HepG2 (cell line): ENCODE measurements around the gene SLC7A4. TPM values are rescaled to one million over a fixed set of nuclear protein-coding genes. Genes with fewer than 3 reads are reported as not detected.

Source experiments
- ATAC-seq: fragments of 200-7000 bp; cut with Tn5 transposase; 3 replicates; pipeline ENCODE4 v1.9.1; 2020; ENCODE audit warnings: mild to moderate bottlenecking, moderate library complexity
- BruUV-seq: library from RNA; stranded (reverse); fragments of 400-500 nt; replicated peaks from 2 replicates; lab custom pipeline; 2021; lab: Mats Ljungman, UMichigan
- CTCF ChIA-PET: fragments of 300-600 bp; formaldehyde crosslinking; extraction: SDS; loops from one replicate; lab custom pipeline; 2021; ENCODE audit warnings: low total read pairs, inconsistent platforms, low intra/inter-chr PET ratio; lab: Yijun Ruan, JAX
- POLR2A ChIA-PET: fragments of 350-600 bp; sonication (Branson Sonifier 250); formaldehyde crosslinking; loops from one replicate; lab custom pipeline; 2020; ENCODE audit warnings: antibody characterized with exemption, inconsistent platforms; lab: Yijun Ruan, JAX
- DNase-seq: peaks from one replicate; pipeline ENCODE4 v3.0.0-alpha.2; 2015; ENCODE audit warnings: low spot score
- FAIRE-seq: peaks from 3 replicates; lab custom pipeline; 2011; peaks lifted over from hg19 to GRCh38; lab: Jason Lieb, UNC
- H2AFZ ChIP-seq: one replicate; pipeline ENCODE4 v1.6.1; 2011; ENCODE audit warnings: low read length, inconsistent platforms
- H3K27ac ChIP-seq: fragments of 300-600 bp; 3 replicates; pipeline ENCODE4 v1.8.0; 2011; ENCODE audit warnings: mixed run types, mild to moderate bottlenecking, mixed read lengths, low read length, inconsistent platforms; ENCODE audit not compliant: insufficient read depth; ENCODE audit errors: extremely low read length
- H3K27me3 ChIP-seq, 2 experiments: fragments of 200-600 bp in 1 of 2; 2 replicates in 1 of 2; 3 replicates in 1 of 2; pipeline versions ENCODE4 v1.6.0 to v1.8.0; 2011; ENCODE audit warnings: low read length in 2 of 2, mild to moderate bottlenecking in 2 of 2, moderate library complexity in 2 of 2, inconsistent platforms in 1 of 2; ENCODE audit not compliant: insufficient read depth in 2 of 2, control insufficient read depth in 1 of 2
- H3K36me3 ChIP-seq, 2 experiments: fragments of 200-600 bp in 1 of 2; replicated peaks in 1 of 2; 2 replicates in 1 of 2; 3 replicates in 1 of 2; pipeline versions ENCODE4 v1.5.1 to v1.8.0; 2011; ENCODE audit warnings: low read length in 2 of 2, inconsistent platforms in 1 of 2; ENCODE audit not compliant: insufficient read depth in 2 of 2, control insufficient read depth in 1 of 2
- H3K4me1 ChIP-seq: 2 replicates; pipeline ENCODE4 v1.5.1; 2012; ENCODE audit warnings: low read length, inconsistent platforms; ENCODE audit not compliant: insufficient read depth
- H3K4me2 ChIP-seq: 2 replicates; pipeline ENCODE4 v1.6.0; 2011; ENCODE audit warnings: low read depth, low read length, inconsistent platforms
- H3K4me3 ChIP-seq, 3 experiments: fragments of 200-600 bp in 1 of 3; sonication (generic), shearing (Covaris generic) in 1 of 3; replicated peaks in 1 of 3; 2 replicates each; pipeline ENCODE4 v1.5.1; 2011 to 2016; ENCODE audit warnings: low read length in 3 of 3, inconsistent platforms in 2 of 3, low read depth in 2 of 3, mild to moderate bottlenecking in 2 of 3, control low read depth in 1 of 3, mixed read lengths in 1 of 3; ENCODE audit not compliant: insufficient read depth in 1 of 3
- H3K79me2 ChIP-seq: one replicate; pipeline ENCODE4 v1.6.1; 2011; ENCODE audit warnings: low read length, inconsistent platforms; ENCODE audit not compliant: insufficient read depth
- H3K9ac ChIP-seq: 2 replicates; pipeline ENCODE4 v1.6.0; 2011; ENCODE audit warnings: mild to moderate bottlenecking, low read depth, low read length, inconsistent platforms; ENCODE audit not compliant: insufficient read depth
- H3K9me3 ChIP-seq: 2 replicates; pipeline ENCODE4 v1.5.1; 2012; ENCODE audit warnings: mild to moderate bottlenecking, low read length
- H4K20me1 ChIP-seq: 2 replicates; pipeline ENCODE4 v1.6.0; 2011; ENCODE audit warnings: inconsistent platforms, mild to moderate bottlenecking, low read length, moderate library complexity; ENCODE audit not compliant: insufficient read depth
- CBFB ChIP-seq: sonication (generic); formaldehyde crosslinking; IDR thresholded peaks from 2 replicates; pipeline ENCODE4 v1.4.0; 2020; ENCODE audit warnings: missing genetic modification reagents
- CHCHD3 ChIP-seq: sonication (generic); formaldehyde crosslinking; IDR thresholded peaks from 2 replicates; pipeline ENCODE4 v1.8.0; 2022; ENCODE audit warnings: mild to moderate bottlenecking, missing genetic modification reagents, moderate library complexity
- DNMT3B ChIP-seq: conservative IDR thresholded peaks from 2 replicates; pipeline ENCODE4 v1.6.1; 2016; ENCODE audit warnings: missing biosample characterization, control low read depth
- FOSL2 ChIP-seq: sonication (generic); formaldehyde crosslinking; IDR thresholded peaks from 2 replicates; pipeline ENCODE4 v1.4.0; 2020; ENCODE audit warnings: missing genetic modification reagents
- HES4 ChIP-seq: sonication (generic); formaldehyde crosslinking; IDR thresholded peaks from 2 replicates; pipeline ENCODE4 v1.9.0; 2021; ENCODE audit warnings: mild to moderate bottlenecking, missing genetic modification reagents, borderline replicate concordance
- KMT2B ChIP-seq: IDR thresholded peaks from 2 replicates; pipeline ENCODE4 v1.6.1; 2016; ENCODE audit warnings: missing genetic modification reagents, missing compliant biosample characterization
- NFE2 ChIP-seq: sonication (generic); formaldehyde crosslinking; IDR thresholded peaks from 2 replicates; pipeline ENCODE4 v1.4.0; 2020; ENCODE audit warnings: missing genetic modification reagents
- SPEN ChIP-seq: sonication (generic); formaldehyde crosslinking; IDR thresholded peaks from 2 replicates; pipeline ENCODE4 v1.5.1; 2020; ENCODE audit warnings: low read depth, mild to moderate bottlenecking, missing genetic modification reagents
- SRSF9 ChIP-seq: fragments of 200-400 bp; formaldehyde crosslinking; IDR thresholded peaks from 2 replicates; pipeline ENCODE4 v1.6.1; 2018; ENCODE audit warnings: borderline replicate concordance, mild to moderate bottlenecking, low read depth, low read length; ENCODE audit not compliant: insufficient read depth, poor library complexity, severe bottlenecking
- SRY ChIP-seq: sonication (generic); formaldehyde crosslinking; IDR thresholded peaks from 2 replicates; pipeline ENCODE4 v1.8.0; 2022; ENCODE audit warnings: mild to moderate bottlenecking, missing genetic modification reagents
- THAP7 ChIP-seq: sonication (generic); formaldehyde crosslinking; IDR thresholded peaks from 2 replicates; pipeline ENCODE4 v1.8.1; 2023; ENCODE audit warnings: mild to moderate bottlenecking, missing genetic modification reagents
- ZBTB1 ChIP-seq: sonication (generic); formaldehyde crosslinking; IDR thresholded peaks from 2 replicates; pipeline ENCODE4 v1.4.0; 2020; ENCODE audit warnings: missing genetic modification reagents, borderline replicate concordance
- ZC3H13 ChIP-seq: sonication (generic); formaldehyde crosslinking; IDR thresholded peaks from 2 replicates; pipeline ENCODE4 v1.8.1; 2023; ENCODE audit warnings: mild to moderate bottlenecking, missing genetic modification reagents, moderate library complexity
- ZNF446 ChIP-seq: sonication (generic); formaldehyde crosslinking; IDR thresholded peaks from 2 replicates; pipeline ENCODE4 v1.5.0; 2020; ENCODE audit warnings: mild to moderate bottlenecking, missing genetic modification reagents
- ZNF597 ChIP-seq: sonication (generic); formaldehyde crosslinking; IDR thresholded peaks from 2 replicates; pipeline ENCODE4 v1.5.0; 2020; ENCODE audit warnings: missing genetic modification reagents
- ZNF644 ChIP-seq: IDR thresholded peaks from 2 replicates; pipeline ENCODE4 v1.6.1; 2016; ENCODE audit warnings: low read depth
- WGBS: methylation state at CpG from one replicate; pipeline ENCODE4 v1.1.6; 2017; ENCODE audit warnings: low lambda C conversion rate; 5-methylcytosine and 5-hydroxymethylcytosine counted together
- in situ Hi-C: cut with HindIII; loops from 2 replicates; pipeline ENCODE4 v1.10.0; 2017; ENCODE audit warnings: low pct_unique_long_range_greater_than_20kb; ENCODE audit not compliant: extremely low pct_ligation_motif_present
- intact Hi-C: fragments of 100-400 bp; cut with micrococcal nuclease; formaldehyde crosslinking; loops from one replicate; pipeline ENCODE4 v1.10.0; 2022; ENCODE audit not compliant: unreplicated experiment
- polyA plus RNA-seq, 8 experiments: library from polyadenylated mRNA; depleted of rRNA in 3 of 8; stranded (reverse) in 7 of 8; unstranded in 1 of 8; fragments of >200 nt; fragmentation: Illumina TruSeq in 4 of 8; extraction: Trizol in 4 of 8; gene quantifications; 2 replicates each; pipeline versions ENCODE4 v1.2.1 to v1.2.3, GENCODE V29; 2011 to 2016; ENCODE audit warnings: low read depth in 4 of 8, missing spikeins in 1 of 8, mixed read lengths in 1 of 8; ENCODE audit not compliant: insufficient read depth in 1 of 8
- total RNA-seq, 5 experiments: library from RNA; depleted of rRNA; stranded (reverse); fragments of >200 nt; fragmentation: Illumina TruSeq; extraction: Trizol; gene quantifications; 2 replicates each; pipeline ENCODE4 v1.2.3, GENCODE V29; 2016; ENCODE audit warnings: low read depth in 1 of 5

SLC7A4 gene
- total and polyA plus RNA-seq, 2 of the 13 experiments (the other 11 are each of a cell fraction or from before 2014, with no cell fraction given) = not detected

- no peaks in the 10 kb centered on the region; a peak in 1 of 5 replicates for H3K27me3 ChIP-seq
- ATAC-seq = peak; percentile 1; the same call in 1 of the 3 replicates
- H3K9ac ChIP-seq = 0 out of 2 replicates have a peak overlapping the region, but pooled peaks have one; percentile 25
- no TSS peak for BruUV-seq
- ChIA-PET CTCF (no interaction called here), POLR2A (interaction anchor here (0.6 to 4.3 kb wide), 8 partner anchors 9 to 29 kb away, joined by 3 to 45 read pairs (median 18); partner anchors contain the start of gene THAP7)
- in situ Hi-C loops = no loop called here
- no peaks in the 10 kb centered on the region; a peak in 2 of 5 replicates for H3K36me3 ChIP-seq
- H3K9me3 ChIP-seq = 0 out of 2 replicates have a peak, but pooled peaks cover 4% of the 10 kb centered on the region
- H3K4me1 ChIP-seq = peaks cover 39% of the 10 kb centered on the region
- no peak for TF ChIP-seq CBFB (CRISPR knock-in tag)
- no peak for TF ChIP-seq DNMT3B (CRISPR knock-in tag)
- 0 out of 2 replicates have a peak, but pooled peaks have one; percentile 36 for TF ChIP-seq CHCHD3
- no peak for TF ChIP-seq FOSL2 (CRISPR knock-in tag)
- peak; percentile 22; the same call in 1 of the 2 replicates for TF ChIP-seq THAP7 (CRISPR knock-in tag)
- TF ChIP-seq KMT2B = 0 out of 2 replicates have a peak, but pooled peaks have one; percentile 7
- TF ChIP-seq HES4 (CRISPR knock-in tag) = no peak
- no peak for TF ChIP-seq ZNF597 (CRISPR knock-in tag)
- TF ChIP-seq ZNF446 (CRISPR knock-in tag) = no peak
- peak; percentile 67; the same call in 1 of the 2 replicates for TF ChIP-seq ZC3H13 (CRISPR knock-in tag)
- TF ChIP-seq SPEN (CRISPR knock-in tag) = no peak
- TF ChIP-seq ZNF644 (CRISPR knock-in tag) = no peak
- TF ChIP-seq NFE2 (CRISPR knock-in tag) = no peak
- TF ChIP-seq ZBTB1 (CRISPR knock-in tag) = no peak
- no peak for TF ChIP-seq SRSF9
- TF ChIP-seq SRY (CRISPR knock-in tag) = 0 out of 2 replicates have a peak, but pooled peaks have one; percentile 14
- H3K4me3 ChIP-seq = peak overlapping the region in 1 of 3 experiments; percentile 45; a peak in 1 of 6 replicates
- no peaks in the 10 kb centered on the region for H4K20me1 ChIP-seq
- H3K4me2 ChIP-seq = peak overlapping the region; percentile 97
- intact Hi-C loops = no loop called here
- no peak overlapping the region for H2AFZ ChIP-seq
- no peak for FAIRE-seq
- peaks cover 11% of the 10 kb centered on the region for H3K79me2 ChIP-seq
- 83% methylated on average over 4 of the region's 4 CpGs for WGBS
- H3K27ac ChIP-seq = peak overlapping the region; percentile 67
- DNase-seq = no peak
Measured at GRCh38 chr22:20980523-20980922, 51.8 kb downstream of the SLC7A4 start.
